Neuron (in vitro differentiated cells): Measurements from ENCODE around the gene DENND1B.
"Not testable (repeated sequence)": the region's sequence is repeated elsewhere in the genome, so short reads cannot be mapped to it uniquely, and the experiment has no call there.

Experiments
- H2AFZ ChIP-seq: one replicate; pipeline ENCODE4 v1.6.1; 2013; ENCODE audit warnings: low read depth, mild to moderate bottlenecking, inconsistent platforms, low read length, moderate library complexity
- H3K27me3 ChIP-seq: one replicate; pipeline ENCODE4 v1.6.1; 2013; ENCODE audit warnings: low read length; ENCODE audit not compliant: insufficient read depth
- H3K36me3 ChIP-seq: one replicate; pipeline ENCODE4 v1.6.1; 2013; ENCODE audit warnings: low read length; ENCODE audit not compliant: insufficient read depth
- H3K4me1 ChIP-seq: one replicate; pipeline ENCODE4 v1.6.1; 2013; ENCODE audit warnings: low read length; ENCODE audit not compliant: insufficient read depth
- H3K4me3 ChIP-seq: 2 replicates; pipeline ENCODE4 v1.5.1; 2013; ENCODE audit warnings: mild to moderate bottlenecking, low read length, moderate library complexity
- H3K9me3 ChIP-seq: one replicate; pipeline ENCODE4 v1.6.1; 2013; ENCODE audit warnings: low read length

Gene DENND1B

GRCh38 chr1:197725044-197725443, 50.2 kb downstream of the DENND1B start:
- peaks cover 4% of the 10 kb centered on the region for H3K9me3 ChIP-seq
- no peak overlapping the region for H3K4me3 ChIP-seq
- no peak overlapping the region for H2AFZ ChIP-seq
- no peaks in the 10 kb centered on the region for H3K4me1 ChIP-seq
- no peaks in the 10 kb centered on the region for H3K36me3 ChIP-seq
- H3K27me3 ChIP-seq = no peaks in the 10 kb centered on the region

- no peak overlapping the region for H2AFZ ChIP-seq
- no peak overlapping the region for H3K4me3 ChIP-seq
- H3K36me3 ChIP-seq = no peaks in the 10 kb centered on the region
- H3K27me3 ChIP-seq = no peaks in the 10 kb centered on the region
- H3K9me3 ChIP-seq = no peaks in the 10 kb centered on the region
- no peaks in the 10 kb centered on the region for H3K4me1 ChIP-seq
Observed at GRCh38 chr1:197715806-197716205, 59.5 kb downstream of the DENND1B start.

GRCh38 chr1:197706601-197707000, 68.7 kb downstream of the DENND1B start:
- no peaks in the 10 kb centered on the region for H3K36me3 ChIP-seq
- H3K9me3 ChIP-seq = no peaks in the 10 kb centered on the region
- no peak overlapping the region for H3K4me3 ChIP-seq
- no peaks in the 10 kb centered on the region for H3K27me3 ChIP-seq
- H3K4me1 ChIP-seq = no peaks in the 10 kb centered on the region
- no peak overlapping the region for H2AFZ ChIP-seq

- H3K9me3 ChIP-seq = no peaks in the 10 kb centered on the region
- H2AFZ ChIP-seq = no peak overlapping the region
- no peak overlapping the region for H3K4me3 ChIP-seq
- no peaks in the 10 kb centered on the region for H3K27me3 ChIP-seq
- H3K4me1 ChIP-seq = no peaks in the 10 kb centered on the region
- no peaks in the 10 kb centered on the region for H3K36me3 ChIP-seq
Observed at GRCh38 chr1:197705941-197706340, 69.3 kb downstream of the DENND1B start.

- not testable (repeated sequence) for H3K36me3 ChIP-seq, H3K4me3 ChIP-seq, H3K9me3 ChIP-seq, H3K27me3 ChIP-seq, H3K4me1 ChIP-seq, H2AFZ ChIP-seq
Observed at GRCh38 chr1:197700688-197701087, 74.6 kb downstream of the DENND1B start.

GRCh38 chr1:197696372-197696771, 78.9 kb downstream of the DENND1B start:
- no peaks in the 10 kb centered on the region for H3K27me3 ChIP-seq
- no peaks in the 10 kb centered on the region for H3K9me3 ChIP-seq
- H3K4me1 ChIP-seq = no peaks in the 10 kb centered on the region
- H2AFZ ChIP-seq = no peak overlapping the region
- H3K4me3 ChIP-seq = no peak overlapping the region
- no peaks in the 10 kb centered on the region for H3K36me3 ChIP-seq

GRCh38 chr1:197695961-197696360, 79.3 kb downstream of the DENND1B start:
- Histone ChIP-seq H3K9me3 (no peaks in the 10 kb centered on the region), H3K4me3 (no peak overlapping the region), H3K4me1 (no peaks in the 10 kb centered on the region), H3K36me3 (no peaks in the 10 kb centered on the region), H3K27me3 (no peaks in the 10 kb centered on the region), H2AFZ (no peak overlapping the region)

GRCh38 chr1:197692965-197693364, 82.3 kb downstream of the DENND1B start:
- Histone ChIP-seq H3K36me3 (no peaks in the 10 kb centered on the region), H2AFZ (no peak overlapping the region), H3K4me3 (no peak overlapping the region), H3K27me3 (no peaks in the 10 kb centered on the region), H3K4me1 (no peaks in the 10 kb centered on the region), H3K9me3 (no peaks in the 10 kb centered on the region)

GRCh38 chr1:197691816-197692215, 83.5 kb downstream of the DENND1B start:
- Histone ChIP-seq H3K9me3 (no peaks in the 10 kb centered on the region), H3K4me3 (no peak overlapping the region), H3K36me3 (no peaks in the 10 kb centered on the region), H2AFZ (no peak overlapping the region), H3K27me3 (no peaks in the 10 kb centered on the region), H3K4me1 (no peaks in the 10 kb centered on the region)

GRCh38 chr1:197690074-197690473, 85.2 kb downstream of the DENND1B start:
- no peaks in the 10 kb centered on the region for H3K4me1 ChIP-seq

GRCh38 chr1:197688233-197688632, 87.0 kb downstream of the DENND1B start:
- no peaks in the 10 kb centered on the region for H3K36me3 ChIP-seq
- no peaks in the 10 kb centered on the region for H3K9me3 ChIP-seq
- no peaks in the 10 kb centered on the region for H3K4me1 ChIP-seq
- H3K27me3 ChIP-seq = no peaks in the 10 kb centered on the region
- H3K4me3 ChIP-seq = no peak overlapping the region
- H2AFZ ChIP-seq = no peak overlapping the region

More at GRCh38 chr1:197690074-197690473, 85.2 kb downstream of the DENND1B start:
- Histone ChIP-seq H3K4me3 (no peak overlapping the region), H2AFZ (no peak overlapping the region), H3K27me3 (no peaks in the 10 kb centered on the region), H3K9me3 (no peaks in the 10 kb centered on the region), H3K36me3 (no peaks in the 10 kb centered on the region)

- no peaks in the 10 kb centered on the region for H3K4me1 ChIP-seq
- no peaks in the 10 kb centered on the region for H3K27me3 ChIP-seq
- no peak overlapping the region for H3K4me3 ChIP-seq
- no peaks in the 10 kb centered on the region for H3K9me3 ChIP-seq
- no peaks in the 10 kb centered on the region for H3K36me3 ChIP-seq
- H2AFZ ChIP-seq = no peak overlapping the region
Observed at GRCh38 chr1:197686702-197687355, 88.5 kb downstream of the DENND1B start.

- no peak overlapping the region for H3K4me3 ChIP-seq
- H3K4me1 ChIP-seq = no peaks in the 10 kb centered on the region
- no peak overlapping the region for H2AFZ ChIP-seq
- no peaks in the 10 kb centered on the region for H3K9me3 ChIP-seq
- no peaks in the 10 kb centered on the region for H3K27me3 ChIP-seq
- no peaks in the 10 kb centered on the region for H3K36me3 ChIP-seq
Observed at GRCh38 chr1:197686231-197686630, 89.0 kb downstream of the DENND1B start.

- no peaks in the 10 kb centered on the region for H3K36me3 ChIP-seq
- no peak overlapping the region for H2AFZ ChIP-seq
- no peak overlapping the region for H3K4me3 ChIP-seq
- no peaks in the 10 kb centered on the region for H3K4me1 ChIP-seq
- H3K27me3 ChIP-seq = no peaks in the 10 kb centered on the region
- H3K9me3 ChIP-seq = no peaks in the 10 kb centered on the region
Observed at GRCh38 chr1:197685785-197686184, 89.5 kb downstream of the DENND1B start.
